Adrenal gland (tissue), 5 donors: ENCODE data around the gene BBLN.

Experiments
- CTCF ChIP-seq, 6 experiments: fragments of 450-650 bp in 4 of 6; fragments of 200-600 bp in 2 of 6; sonication (generic) in 1 of 6; IDR thresholded peaks; 1 replicate in 5 of 6; 2 replicates in 1 of 6; pipeline versions ENCODE4 v1.5.1 to v1.8.0; 2016 to 2021; ENCODE audit warnings: antibody characterized with exemption in 6 of 6, mild to moderate bottlenecking in 2 of 6, moderate library complexity in 1 of 6
- POLR2A ChIP-seq, 2 donors: fragments of 450-650 bp; IDR thresholded peaks; one replicate each; pipeline ENCODE4 v1.6.1; 2017; ENCODE audit warnings: antibody characterized with exemption in 2 of 2, mild to moderate bottlenecking in 2 of 2, moderate library complexity in 1 of 2
- donor health status: DM: no; HTN: no; CAD: no.

GRCh38 chr9:128161215-128161902 lies 1.3 kb downstream of the BBLN start:
- TF ChIP-seq CTCF (IDR thresholded peaks at IDR 0.05) (no peak), POLR2A (IDR thresholded peaks at IDR 0.05) (no peak)
